ENCODE measurements around the gene CEP55.

The CEP55 gene

GRCh38 chr10:93469454-93469853 lies 27.0 kb upstream of the CEP55 start:
- no peak for DNase-seq (ENCODE audit: low spot score)

DNA sequence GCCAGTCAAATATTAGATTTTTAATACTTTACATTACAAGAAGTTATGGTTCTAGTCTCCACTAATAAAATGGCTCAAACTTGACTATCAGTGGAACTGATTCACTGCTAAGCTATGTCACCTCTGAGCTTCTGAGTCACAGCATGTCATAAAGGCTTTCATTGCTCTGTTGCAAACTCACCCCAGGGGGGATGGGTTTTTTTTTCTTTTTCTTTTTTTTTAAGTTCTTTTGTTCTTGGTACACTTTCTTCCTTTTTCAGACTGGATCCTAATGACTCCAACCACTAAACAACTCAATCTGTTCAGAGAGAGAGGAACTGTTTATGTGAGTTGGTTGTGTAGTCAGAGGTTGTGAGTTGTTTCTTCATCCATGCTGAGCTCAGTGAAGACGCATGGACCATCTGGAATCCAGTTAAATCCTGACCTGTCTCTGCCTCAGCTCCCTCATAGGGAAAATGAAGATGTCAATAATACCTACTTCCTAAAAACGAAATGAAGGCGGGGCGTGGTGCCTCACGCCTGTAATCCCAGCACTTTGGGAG lies 25.2 kb upstream of the CEP55 start:
- DNase-seq (ENCODE audit: low spot score), result peak; percentile 32

DNA sequence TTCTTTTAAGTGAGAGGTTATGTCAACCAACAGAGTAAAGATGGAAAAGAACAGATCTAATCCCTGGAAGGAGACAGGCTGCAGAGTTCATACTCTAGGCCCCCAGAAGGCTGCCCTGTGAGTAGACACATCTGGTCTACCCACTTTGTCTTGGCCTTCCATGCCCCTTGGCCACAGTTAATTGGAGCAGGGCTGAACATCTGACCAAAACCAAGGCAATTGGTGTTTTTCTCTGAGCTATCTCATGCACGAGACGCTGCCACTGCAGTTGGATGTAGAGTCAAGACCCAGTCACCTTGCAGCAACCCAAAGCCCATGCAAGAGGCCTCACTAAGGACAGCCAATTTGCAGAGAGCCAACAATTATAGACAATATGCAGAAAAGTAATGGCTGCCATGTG lies 23.3 kb upstream of the CEP55 start:
- no peak for DNase-seq (ENCODE audit: low spot score)

DNA sequence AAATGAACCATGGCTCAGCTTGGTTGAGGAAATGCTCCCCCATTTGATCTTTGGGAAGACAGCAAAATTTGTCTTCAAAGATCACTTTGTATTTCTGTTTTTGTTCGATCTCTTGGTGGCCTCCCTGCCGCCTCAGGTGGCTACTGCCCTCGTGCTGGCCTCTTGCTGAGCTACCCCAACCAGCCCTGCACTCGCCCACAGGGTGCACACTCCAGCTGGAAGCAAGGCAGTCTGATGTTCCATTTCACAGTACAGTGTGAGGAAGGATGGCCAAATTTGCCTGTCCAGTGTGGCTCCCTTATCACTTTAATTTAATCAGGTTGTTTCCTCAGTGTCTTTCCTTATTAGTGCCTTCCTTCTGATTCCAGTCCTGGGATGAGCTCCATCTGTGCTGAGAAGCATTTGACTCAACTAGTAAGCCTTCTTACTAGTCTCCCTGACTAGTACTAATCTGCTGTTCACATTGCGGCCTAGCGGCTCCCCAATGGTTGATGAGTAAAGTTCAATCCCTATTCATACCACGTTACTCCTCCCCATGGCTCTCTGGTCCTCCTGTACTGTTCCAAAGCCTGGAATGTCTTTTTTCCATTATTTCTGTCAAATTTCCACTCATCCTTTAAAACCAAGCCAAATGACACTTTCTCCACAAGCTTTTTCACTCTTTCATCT lies 22.5 kb upstream of the CEP55 start:
- DNase-seq (ENCODE audit: low spot score), result no peak

DNA sequence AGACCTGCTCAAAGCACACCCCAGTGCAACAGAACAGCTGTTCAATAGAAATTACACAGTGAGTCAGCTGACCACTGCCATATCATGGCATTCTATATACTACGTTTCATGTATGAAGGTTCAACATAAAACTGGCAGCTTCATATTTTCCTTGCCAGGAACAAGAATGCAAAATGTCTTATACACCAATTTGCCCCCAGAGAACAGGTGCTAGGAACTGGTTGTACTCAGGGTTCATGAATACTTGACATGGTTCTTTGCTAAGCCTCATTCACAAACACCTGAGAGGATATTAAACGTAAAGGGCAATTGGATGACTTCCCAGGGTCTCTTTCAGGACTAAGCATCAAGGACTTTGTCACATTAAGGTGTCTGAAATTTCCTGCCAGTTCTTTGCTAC lies 21.2 kb upstream of the CEP55 start:
- no peak for DNase-seq (ENCODE audit: low spot score)

DNA sequence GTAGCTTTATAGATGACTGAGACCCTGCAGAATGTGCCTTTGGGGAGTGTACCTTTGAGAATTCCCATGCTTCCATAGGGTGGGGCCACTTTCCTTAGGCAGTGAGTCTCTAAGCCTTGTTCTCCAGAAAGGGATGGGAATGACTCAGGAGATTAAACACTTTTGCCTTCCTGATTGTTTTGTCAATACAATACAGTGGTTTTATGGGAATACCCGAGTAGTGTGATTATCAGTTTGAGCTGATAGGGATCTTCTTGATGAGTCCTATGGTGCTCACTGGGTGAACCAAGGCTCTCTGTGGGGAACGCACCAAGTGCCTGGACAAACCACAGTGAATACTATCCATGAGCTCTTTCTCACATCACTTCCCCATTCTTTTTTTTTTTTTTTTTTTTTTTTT lies 20.5 kb upstream of the CEP55 start:
- DNase-seq (ENCODE audit: low spot score), result no peak

DNA sequence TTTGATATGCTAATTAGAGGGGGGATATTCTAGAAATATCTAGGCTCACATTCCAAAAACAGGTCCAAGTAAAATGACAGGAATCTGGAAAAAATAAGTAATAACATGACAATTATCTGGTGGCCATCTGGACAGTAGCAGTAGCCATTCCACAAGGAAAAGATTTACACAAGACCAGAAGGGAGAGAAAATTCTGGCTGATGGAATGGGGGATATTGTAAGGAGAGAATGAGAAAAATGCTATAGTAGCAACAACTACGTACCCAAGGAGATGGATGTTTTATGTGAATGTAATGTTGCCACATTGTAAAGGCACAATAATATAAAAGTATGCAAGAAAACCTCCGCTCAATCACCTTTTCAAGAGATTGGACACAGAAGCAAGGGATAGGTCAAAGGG lies 19.7 kb upstream of the CEP55 start:
- DNase-seq (ENCODE audit: low spot score), result no peak

DNA sequence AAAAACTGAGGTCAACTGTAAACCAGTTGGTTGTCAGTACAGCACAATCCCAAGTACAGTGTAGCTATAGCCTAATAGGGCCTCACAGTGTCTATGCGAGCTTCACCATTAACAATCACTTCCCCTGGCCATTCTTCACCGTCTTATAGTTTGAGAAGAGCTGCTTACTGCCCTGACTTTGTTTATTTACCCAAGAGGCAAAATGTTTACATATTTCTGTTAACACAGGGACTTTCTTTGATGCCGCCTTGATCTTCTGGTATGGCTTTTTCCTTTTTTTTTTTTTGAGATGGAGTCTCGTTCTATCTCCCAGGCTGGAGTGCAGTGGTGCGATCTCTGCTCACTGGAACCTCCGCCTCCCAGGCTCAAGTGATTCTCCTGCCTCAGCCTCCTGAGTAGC lies 17.5 kb upstream of the CEP55 start:
- DNase-seq (ENCODE audit: low spot score), result no peak

- no peak for DNase-seq (ENCODE audit: low spot score)
Observed at GRCh38 chr10:93481637-93482144, 14.7 kb upstream of the CEP55 start.

DNA sequence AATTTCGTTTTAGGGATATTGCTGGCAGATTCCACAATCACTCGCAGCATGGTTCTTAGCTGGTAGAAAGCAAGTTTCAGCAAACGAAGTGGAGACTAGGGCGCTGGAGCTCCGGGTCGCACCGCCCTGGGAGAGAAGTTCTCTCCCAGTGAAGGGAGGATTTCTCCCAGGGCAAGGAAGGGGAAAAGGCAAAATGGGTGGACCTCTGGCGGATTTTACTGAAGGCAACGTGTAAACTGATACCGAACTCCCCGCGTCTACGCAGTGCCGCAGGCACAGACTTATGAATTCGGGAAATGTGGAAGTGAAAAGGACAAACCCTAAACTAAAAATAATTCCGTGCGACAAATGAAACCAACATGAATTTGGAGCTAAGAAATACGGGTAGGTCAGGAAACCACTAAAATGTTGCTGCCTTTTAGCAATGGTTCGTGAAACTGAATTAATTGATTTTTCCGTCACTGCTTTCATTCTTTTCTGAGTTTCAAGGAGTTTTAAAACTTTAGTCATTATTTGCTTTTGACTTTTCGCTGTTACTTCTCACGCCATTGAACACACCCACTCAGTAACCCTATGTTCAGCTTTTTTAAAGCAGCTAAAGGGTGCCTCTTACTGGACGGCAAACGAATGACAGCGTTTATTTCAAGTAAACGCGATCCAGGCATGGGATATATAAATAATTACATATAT lies 14.1 kb upstream of the CEP55 start, which contains the start of gene MYOF:
Gene MYOF (minus strand): TSS at position 190 of the 690 bp plus-strand sequence. CDS start 140 bp downstream, at position 50.
- DNase-seq (ENCODE audit: low spot score), result peak; percentile 48

DNA sequence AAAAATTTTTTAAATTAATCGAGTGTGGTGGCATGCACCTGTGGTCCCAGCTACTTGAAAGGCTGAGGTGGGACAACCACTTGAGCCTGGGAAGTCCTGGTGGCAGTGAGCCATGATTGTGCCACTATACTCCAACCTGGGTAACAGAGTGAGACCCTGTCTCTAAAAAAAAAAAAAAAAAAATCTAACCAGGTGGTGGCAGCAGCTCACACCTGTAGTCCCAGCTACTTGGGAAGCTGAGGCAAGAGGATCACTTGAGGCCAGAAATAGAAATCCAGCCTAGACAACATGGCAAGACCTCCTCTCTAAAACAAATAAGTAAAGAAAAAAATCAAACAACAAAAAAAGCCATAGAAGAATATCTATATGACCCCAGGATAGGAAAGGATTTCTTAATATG lies 10.7 kb upstream of the CEP55 start:
- DNase-seq (ENCODE audit: low spot score), result no peak

DNA sequence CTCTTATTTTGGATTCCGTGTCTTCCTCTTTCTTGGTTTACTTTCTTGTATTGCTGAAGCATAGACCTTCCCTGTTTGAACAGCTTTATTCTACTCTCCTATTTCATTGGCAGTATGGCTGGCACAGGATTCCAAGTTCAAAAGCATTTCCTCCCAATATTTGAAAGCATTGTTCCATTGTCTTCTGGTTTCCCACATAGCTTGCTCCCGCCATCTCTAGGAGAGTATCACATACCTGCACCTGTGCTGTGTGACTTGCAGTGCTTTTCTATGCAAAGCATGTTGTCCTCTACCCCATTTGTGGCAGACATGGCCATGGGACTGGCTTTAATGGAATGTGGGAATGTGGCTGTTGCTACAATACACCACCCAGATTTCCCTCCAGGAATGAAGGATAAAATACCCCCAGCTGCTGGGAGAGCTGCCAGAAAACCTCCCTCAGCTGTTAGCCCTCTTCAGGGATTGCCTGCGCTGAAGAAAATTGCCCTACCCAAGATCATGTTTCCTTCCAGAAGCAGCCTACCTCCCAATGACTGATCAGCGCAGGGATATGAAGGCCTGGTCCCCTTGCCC lies 7.4 kb upstream of the CEP55 start:
- DNase-seq (ENCODE audit: low spot score), result no peak

GRCh38 chr10:93491602-93492121 lies 4.8 kb upstream of the CEP55 start:
- no peak for DNase-seq (ENCODE audit: low spot score)

- peak; percentile 17 for DNase-seq (ENCODE audit: low spot score)
Observed at GRCh38 chr10:93493162-93493561, 3.2 kb upstream of the CEP55 start.

DNA sequence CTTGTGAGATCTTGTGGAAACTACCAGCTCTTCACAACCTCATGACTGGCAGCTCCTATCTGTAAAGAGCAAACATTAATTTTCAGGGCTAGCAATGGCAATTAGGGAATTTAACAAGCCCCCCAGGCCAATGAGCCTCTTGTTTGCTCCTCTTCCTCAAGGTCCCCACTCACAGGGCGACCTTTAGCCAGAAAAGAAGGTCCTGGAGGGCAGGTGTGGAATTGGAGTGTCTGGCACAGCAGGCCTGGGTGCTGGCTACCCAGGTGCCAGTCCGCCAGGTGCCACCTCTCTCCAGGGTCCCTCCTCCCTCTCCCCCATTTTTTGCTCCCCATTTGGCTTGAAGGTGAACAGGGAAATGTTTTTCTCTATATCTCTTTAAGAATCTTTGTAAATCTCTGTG lies 1.9 kb upstream of the CEP55 start:
- DNase-seq (ENCODE audit: low spot score), result no peak

- DNase-seq (ENCODE audit: low spot score), result peak; percentile 28
Observed at GRCh38 chr10:93495654-93496321, 624 bp upstream of the CEP55 start.

DNA sequence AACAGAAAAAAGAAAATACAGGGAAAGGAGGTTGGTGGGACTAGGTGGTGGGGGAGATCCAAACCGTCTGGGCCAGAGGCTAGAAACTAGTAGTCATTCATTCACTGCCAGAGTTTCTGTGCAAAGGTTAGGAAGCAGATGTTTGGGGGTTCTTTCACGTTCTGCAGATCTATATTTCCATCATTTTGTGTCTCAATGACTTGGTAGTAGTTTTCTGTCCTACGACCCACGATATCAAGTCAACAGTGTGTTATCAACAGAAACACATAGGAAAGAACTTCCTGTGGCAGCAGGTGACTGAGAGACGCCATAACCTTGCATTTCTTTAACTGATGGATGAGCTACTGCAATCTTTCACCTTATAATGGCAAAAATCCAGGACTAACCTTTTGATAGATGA lies 1.8 kb downstream of the CEP55 start:
- no peak for DNase-seq (ENCODE audit: low spot score)

DNA sequence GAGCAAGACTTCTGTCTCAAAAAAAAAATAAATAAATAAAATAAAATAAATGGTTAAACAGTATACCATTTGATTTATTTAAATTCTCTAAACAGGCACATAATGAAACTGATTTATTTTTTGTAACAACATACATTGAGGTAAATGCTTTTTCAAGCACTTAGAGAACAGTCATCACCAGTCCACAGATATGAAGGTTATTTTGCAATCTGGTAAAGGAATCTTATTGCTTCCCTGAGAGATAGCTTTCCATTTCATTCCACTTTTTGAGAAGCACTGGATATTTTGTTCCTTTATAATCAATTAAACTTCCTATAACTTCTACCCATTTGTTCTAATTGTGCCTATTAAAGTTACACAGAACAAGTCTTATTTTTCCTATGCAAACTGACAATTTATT lies 5.2 kb downstream of the CEP55 start:
- DNase-seq (ENCODE audit: low spot score), result no peak

DNA sequence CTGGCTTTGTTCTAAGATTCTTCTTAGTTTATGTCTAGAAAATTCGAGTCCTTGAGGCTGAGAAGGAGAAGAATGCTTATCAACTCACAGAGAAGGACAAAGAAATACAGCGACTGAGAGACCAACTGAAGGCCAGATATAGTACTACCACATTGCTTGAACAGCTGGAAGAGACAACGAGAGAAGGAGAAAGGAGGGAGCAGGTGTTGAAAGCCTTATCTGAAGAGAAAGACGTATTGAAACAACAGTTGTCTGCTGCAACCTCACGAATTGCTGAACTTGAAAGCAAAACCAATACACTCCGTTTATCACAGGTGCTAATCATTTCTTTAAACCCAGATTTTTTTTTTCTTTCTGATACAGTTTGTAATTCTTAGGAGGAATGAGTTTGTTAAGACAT lies 6.7 kb downstream of the CEP55 start:
- DNase-seq (ENCODE audit: low spot score), result no peak

DNA sequence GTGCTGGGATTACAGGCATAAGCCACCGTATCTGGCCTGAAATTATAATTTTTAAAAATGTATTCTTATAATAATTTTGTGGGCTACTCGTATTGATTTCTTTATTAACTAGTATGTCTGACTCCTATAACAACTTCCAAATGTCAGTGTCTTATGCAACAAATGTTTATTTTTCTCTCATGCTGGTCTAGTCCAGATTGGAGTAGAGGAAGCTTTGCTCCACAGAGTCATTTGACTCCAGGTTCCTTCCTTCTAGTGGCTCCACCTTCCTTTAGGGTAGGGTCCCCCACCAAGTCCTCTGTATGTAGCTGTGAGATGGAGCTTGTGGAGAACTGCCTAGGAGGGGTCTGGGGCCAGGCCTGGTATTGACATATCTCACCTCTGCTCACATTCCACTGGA lies 8.7 kb downstream of the CEP55 start:
- DNase-seq (ENCODE audit: low spot score), result no peak

GRCh38 chr10:93509816-93510215 lies 13.4 kb downstream of the CEP55 start:
- DNase-seq (ENCODE audit: low spot score), result no peak

- no peak for DNase-seq (ENCODE audit: low spot score)
Observed at GRCh38 chr10:93512565-93512964, 16.2 kb downstream of the CEP55 start.

Data from HuH-7 (cell line).